Epithelial cell of esophagus (primary cell): ENCODE measurements around the gene ASCL3.

ENCODE experiments used
- DNase-seq: peaks from one replicate; pipeline ENCODE4 v3.0.0; 2010; ENCODE audit warnings: low read depth
- H3K4me3 ChIP-seq: 2 replicates; pipeline ENCODE4 v1.5.1; 2011; ENCODE audit warnings: mild to moderate bottlenecking, low read length, control low read depth
- TF ChIP-seq, protein P1 (sequence below): IDR thresholded peaks from 2 replicates; pipeline ENCODE4 v1.5.1; 2011; ENCODE audit warnings: low read depth, mild to moderate bottlenecking, low read length, control low read depth, inconsistent platforms; ENCODE audit not compliant: insufficient read depth; ENCODE audit errors: missing control alignments

Gene ASCL3

DNA sequence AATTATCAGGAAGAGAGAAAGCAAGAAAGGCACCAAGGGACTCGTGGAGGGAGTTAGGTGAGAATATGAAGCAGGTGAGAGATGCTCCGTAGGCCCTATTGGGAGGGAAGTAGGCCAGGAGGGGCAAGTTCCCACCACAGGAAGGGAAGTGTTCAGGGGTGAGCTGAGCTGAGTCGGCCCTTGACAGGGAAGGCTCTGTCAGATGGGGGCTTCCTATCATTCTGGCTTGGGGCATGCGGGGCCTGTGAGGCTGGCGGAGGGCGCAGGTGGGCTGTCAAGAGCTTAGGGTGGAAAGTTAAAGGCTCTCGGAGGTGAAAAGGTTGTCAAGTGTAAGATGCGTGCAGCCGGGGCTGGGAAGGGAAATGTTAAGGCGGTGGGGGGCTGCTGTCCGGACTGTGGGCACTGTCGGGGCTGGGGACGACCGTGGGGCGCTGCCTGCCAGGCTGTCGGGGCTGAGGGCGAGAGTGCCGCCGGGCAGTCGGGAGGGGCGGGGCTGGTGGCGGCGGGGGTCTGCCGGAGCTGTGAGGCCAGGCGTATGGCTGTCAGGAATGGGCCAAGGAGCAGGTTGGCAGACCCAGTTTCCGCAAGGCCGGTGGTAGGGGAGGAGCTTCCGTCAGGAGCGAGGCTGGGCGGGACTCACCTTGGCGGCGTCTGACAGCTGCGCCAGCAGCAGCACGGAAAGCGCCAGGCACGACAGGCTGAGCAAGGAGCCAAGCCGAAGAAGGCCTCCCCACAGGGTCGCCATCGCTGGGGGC is 20.9 kb upstream of the ASCL3 start:
- DNase-seq, result peak; percentile 88
- peak overlapping the region; percentile 87 for H3K4me3 ChIP-seq
- TF ChIP-seq, protein P1, sequence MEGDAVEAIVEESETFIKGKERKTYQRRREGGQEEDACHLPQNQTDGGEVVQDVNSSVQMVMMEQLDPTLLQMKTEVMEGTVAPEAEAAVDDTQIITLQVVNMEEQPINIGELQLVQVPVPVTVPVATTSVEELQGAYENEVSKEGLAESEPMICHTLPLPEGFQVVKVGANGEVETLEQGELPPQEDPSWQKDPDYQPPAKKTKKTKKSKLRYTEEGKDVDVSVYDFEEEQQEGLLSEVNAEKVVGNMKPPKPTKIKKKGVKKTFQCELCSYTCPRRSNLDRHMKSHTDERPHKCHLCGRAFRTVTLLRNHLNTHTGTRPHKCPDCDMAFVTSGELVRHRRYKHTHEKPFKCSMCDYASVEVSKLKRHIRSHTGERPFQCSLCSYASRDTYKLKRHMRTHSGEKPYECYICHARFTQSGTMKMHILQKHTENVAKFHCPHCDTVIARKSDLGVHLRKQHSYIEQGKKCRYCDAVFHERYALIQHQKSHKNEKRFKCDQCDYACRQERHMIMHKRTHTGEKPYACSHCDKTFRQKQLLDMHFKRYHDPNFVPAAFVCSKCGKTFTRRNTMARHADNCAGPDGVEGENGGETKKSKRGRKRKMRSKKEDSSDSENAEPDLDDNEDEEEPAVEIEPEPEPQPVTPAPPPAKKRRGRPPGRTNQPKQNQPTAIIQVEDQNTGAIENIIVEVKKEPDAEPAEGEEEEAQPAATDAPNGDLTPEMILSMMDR, result no peak

DNA sequence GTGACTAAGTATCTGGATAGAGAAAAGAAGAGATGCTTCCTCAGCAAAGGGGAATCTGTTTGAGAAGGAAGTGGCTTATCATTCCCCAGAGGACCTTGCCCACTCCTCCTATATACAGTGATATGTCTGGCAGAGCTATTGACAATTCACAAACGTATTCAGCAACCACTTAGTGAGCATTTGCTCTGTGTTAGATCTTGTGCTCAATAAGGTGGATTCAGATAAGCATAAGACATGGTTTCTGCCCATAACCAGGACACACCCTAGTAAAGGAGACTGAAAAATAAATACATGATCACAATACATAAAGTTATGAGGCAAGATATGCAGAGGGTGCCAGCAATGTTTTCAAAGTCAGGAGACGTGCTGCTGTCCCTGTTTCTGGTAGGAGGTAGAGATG is 20.0 kb upstream of the ASCL3 start:
- TF ChIP-seq, protein P1, result no peak
- H3K4me3 ChIP-seq, result peak overlapping the region; percentile 87
- no peak for DNase-seq

DNA sequence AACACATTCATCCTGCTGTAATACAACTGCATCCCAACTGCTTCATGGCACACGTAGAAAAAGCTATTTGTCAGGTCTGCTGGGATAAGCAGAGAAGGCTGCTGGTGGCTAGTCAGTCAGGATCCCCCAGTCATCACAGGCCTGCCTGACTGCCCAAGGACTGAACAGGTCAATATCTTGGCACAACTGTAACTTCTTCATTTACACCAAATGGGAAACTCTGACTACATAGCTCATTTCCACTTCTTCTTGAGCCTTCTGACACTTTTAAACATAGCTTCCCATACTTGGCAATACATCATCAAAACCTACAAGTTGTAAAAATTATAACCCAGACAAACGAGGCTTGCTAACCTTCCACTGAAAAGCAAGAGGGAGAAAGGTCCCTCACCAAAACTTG is 18.6 kb upstream of the ASCL3 start:
- H3K4me3 ChIP-seq, result no peak overlapping the region
- no peak for DNase-seq
- TF ChIP-seq, protein P1, result no peak

DNA sequence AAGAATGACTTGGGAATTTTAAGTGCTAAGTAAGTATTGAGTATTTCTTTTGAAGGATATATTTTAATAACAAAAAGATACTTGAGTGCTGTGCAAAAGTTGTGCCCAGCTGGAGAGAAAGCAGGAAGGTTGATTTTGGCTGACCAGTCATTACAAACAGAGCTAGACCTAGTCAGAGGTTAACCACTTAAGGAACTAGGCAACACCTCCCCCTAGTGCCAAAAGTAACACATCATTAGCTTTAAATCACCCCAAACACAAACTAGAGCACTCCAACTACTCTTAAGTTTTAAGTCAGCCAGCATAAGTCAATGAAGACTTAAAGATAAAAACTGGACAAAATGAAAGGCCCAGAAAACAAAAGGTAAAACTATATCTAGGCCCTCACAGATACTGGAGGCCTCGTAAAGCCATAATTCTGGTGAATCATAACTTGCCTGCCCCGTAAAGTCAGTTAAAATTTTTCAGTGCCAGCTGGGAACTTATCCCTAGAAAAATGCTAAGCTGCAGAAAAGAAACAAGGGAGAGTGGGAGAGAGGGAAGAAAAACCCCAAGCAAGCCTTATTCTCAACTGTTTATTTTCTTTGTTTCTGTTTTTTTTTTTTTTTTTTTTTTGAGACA is 16.8 kb upstream of the ASCL3 start:
- H3K4me3 ChIP-seq, result no peak overlapping the region
- peak; percentile 81 for DNase-seq
- TF ChIP-seq, protein P1, result peak; percentile 78

DNA sequence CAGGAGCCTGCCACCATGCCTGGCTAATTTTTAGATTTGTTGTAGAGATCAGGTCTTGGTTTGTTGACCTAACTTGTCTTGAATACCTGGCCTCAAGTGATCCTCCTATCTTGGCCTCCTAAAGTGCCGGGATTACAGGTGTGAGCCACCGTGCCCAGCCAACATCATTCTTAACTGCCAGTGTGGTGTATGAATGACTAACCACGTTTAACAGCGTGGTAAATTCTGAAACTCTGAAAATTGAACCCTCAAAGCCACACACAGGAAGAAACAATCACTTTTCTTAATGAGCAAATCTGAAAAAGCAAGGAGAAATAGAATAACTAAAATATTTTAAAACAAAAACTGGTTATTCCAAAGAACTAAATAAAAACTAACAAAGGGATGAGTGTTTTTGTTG is 14.0 kb upstream of the ASCL3 start:
- H3K4me3 ChIP-seq, result no peak overlapping the region
- TF ChIP-seq, protein P1, result no peak
- DNase-seq, result no peak

DNA sequence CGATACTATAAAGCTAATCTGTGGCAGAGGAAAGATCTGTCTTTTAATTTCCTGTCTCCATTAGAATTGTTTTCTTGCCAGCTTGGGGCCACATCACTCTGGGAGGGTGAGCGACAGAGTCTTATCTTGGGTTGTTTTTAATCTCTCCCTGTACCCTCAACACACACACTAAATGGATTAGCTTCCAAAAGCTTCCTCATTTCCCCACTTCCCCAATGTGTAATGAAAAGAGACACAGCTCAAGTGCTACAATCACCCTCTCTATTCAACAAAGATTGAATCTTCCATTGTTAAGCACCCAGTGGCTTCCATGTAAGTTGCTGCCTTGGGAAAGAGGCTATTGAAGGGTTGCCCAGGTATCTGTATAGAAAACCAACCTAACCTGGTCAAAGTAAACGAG is 6.1 kb upstream of the ASCL3 start:
- H3K4me3 ChIP-seq, result no peak overlapping the region
- no peak for DNase-seq
- TF ChIP-seq, protein P1, result no peak
